Mucosa of gallbladder (tissue), 1 donor: ENCODE data around the gene CTSZ. TPM values are rescaled to one million over a fixed set of nuclear protein-coding genes. Genes with fewer than 3 reads are reported as not detected.
"Not testable (repeated sequence)": the region's sequence is repeated elsewhere in the genome, so short reads cannot be mapped to it uniquely, and the experiment has no call there.

Experiments
- DNase-seq: peaks from one replicate; pipeline ENCODE4 v3.0.0-alpha.2; 2020; ENCODE audit warnings: low spot score
- total RNA-seq: library from RNA; stranded (reverse); gene quantifications from one replicate; pipeline ENCODE4 v1.2.1, GENCODE V29; 2021
- donor health status: DM: no; HTN: no; CAD: no.

CTSZ gene
- total RNA-seq, 1 donor from 2014 or later: 101 TPM

- DNase-seq: no peak
Measured at GRCh38 chr20:58997141-58997770, 9.8 kb downstream of the CTSZ start.

GRCh38 chr20:58996226-58996611 is 10.8 kb downstream of the CTSZ start:
- DNase-seq: no peak

- DNase-seq: no peak
Measured at GRCh38 chr20:58995461-58996225, 11.4 kb downstream of the CTSZ start.

- DNase-seq: no peak
Measured at GRCh38 chr20:58994390-58995159, 12.5 kb downstream of the CTSZ start.

GRCh38 chr20:58993332-58994248 is 13.5 kb downstream of the CTSZ start:
- DNase-seq: no peak

GRCh38 chr20:58992911-58993310 is 14.1 kb downstream of the CTSZ start:
- no peak for DNase-seq

- no peak for DNase-seq
Measured at GRCh38 chr20:58991715-58992114, 15.3 kb downstream of the CTSZ start.

GRCh38 chr20:58990651-58991445 is 16.2 kb downstream of the CTSZ start:
- no peak for DNase-seq

- DNase-seq: no peak
Measured at GRCh38 chr20:58989196-58989595, 17.9 kb downstream of the CTSZ start.

- no peak for DNase-seq
Measured at GRCh38 chr20:58988565-58988882, 18.5 kb downstream of the CTSZ start.

GRCh38 chr20:58987790-58988564 is 19.1 kb downstream of the CTSZ start:
- no peak for DNase-seq

GRCh38 chr20:58986968-58987517 is 20.0 kb downstream of the CTSZ start:
- DNase-seq: no peak

GRCh38 chr20:58986286-58986967 is 20.6 kb downstream of the CTSZ start:
- no peak for DNase-seq

- DNase-seq: no peak
Measured at GRCh38 chr20:58985656-58986055, 21.4 kb downstream of the CTSZ start.

GRCh38 chr20:58984691-58985090 is 22.4 kb downstream of the CTSZ start:
- no peak for DNase-seq

- not testable (repeated sequence) for DNase-seq
Measured at GRCh38 chr20:58983115-58983468, 24.0 kb downstream of the CTSZ start.

- no peak for DNase-seq
Measured at GRCh38 chr20:58982406-58983114, 24.5 kb downstream of the CTSZ start.

GRCh38 chr20:58981628-58982364 is 25.3 kb downstream of the CTSZ start:
- DNase-seq: no peak
